GM12878 (cell line): Measurements from ENCODE around the gene DDR1. TPM values are rescaled to one million over a fixed set of nuclear protein-coding genes. Genes with fewer than 3 reads are reported as not detected.

Experiments
- ATAC-seq: fragments of 200-7000 bp; cut with Tn5 transposase; 3 replicates; pipeline ENCODE4 v1.9.1; 2020; ENCODE audit warnings: mild to moderate bottlenecking, moderate library complexity
- BruUV-seq: library from RNA; stranded (reverse); fragments of 400-500 nt; replicated peaks from 2 replicates; lab custom pipeline; 2021; lab: Mats Ljungman, UMichigan
- CTCF ChIA-PET: fragments of 300-600 bp; sonication (Branson Sonifier 250); formaldehyde crosslinking; extraction: SDS; loops from one replicate; lab custom pipeline; 2021; ENCODE audit warnings: inconsistent platforms; lab: Yijun Ruan, JAX
- POLR2A ChIA-PET: fragments of 350-600 bp; formaldehyde crosslinking; extraction: SDS; loops from one replicate; lab custom pipeline; 2021; ENCODE audit warnings: inconsistent platforms; lab: Charles Lee
- RAD21 ChIA-PET: fragments of 300-600 bp; sonication (Branson Sonifier 250); formaldehyde crosslinking; loops from one replicate; lab custom pipeline; 2023; ENCODE audit warnings: antibody characterized with exemption; ENCODE audit not compliant: unreplicated experiment; lab: Charles Lee
- SMC1A ChIA-PET: fragments of 300-600 bp; sonication (Branson Sonifier 250); formaldehyde crosslinking; loops from one replicate; lab custom pipeline; 2023; ENCODE audit not compliant: unreplicated experiment, uncharacterized antibody; lab: Charles Lee
- DNase-seq: peaks from one replicate; pipeline ENCODE4 v3.0.0-alpha.2; 2011; ENCODE audit warnings: low read depth, low spot score
- FAIRE-seq: peaks from 3 replicates; lab custom pipeline; 2011; peaks lifted over from hg19 to GRCh38; lab: Jason Lieb, UNC
- H2AFZ ChIP-seq: 2 replicates; pipeline ENCODE4 v1.6.0; 2011; ENCODE audit warnings: low read depth, low read length, control low read depth; ENCODE audit not compliant: control insufficient read depth
- H3K27ac ChIP-seq: 2 replicates; pipeline ENCODE4 v1.5.1; 2011; ENCODE audit warnings: control low read depth; ENCODE audit not compliant: control insufficient read depth, insufficient read depth
- H3K27me3 ChIP-seq, 2 experiments: replicated peaks in 1 of 2; 2 replicates each; pipeline versions ENCODE4 v1.6.0 to v1.6.1; 2011; ENCODE audit warnings: low read length in 1 of 2; ENCODE audit not compliant: control insufficient read depth in 2 of 2, insufficient read depth in 2 of 2
- H3K36me3 ChIP-seq, 2 experiments: 2 replicates each; pipeline ENCODE4 v1.5.1; 2011; ENCODE audit warnings: low read length in 1 of 2; ENCODE audit not compliant: control insufficient read depth in 2 of 2, insufficient read depth in 2 of 2
- H3K4me1 ChIP-seq: 2 replicates; pipeline ENCODE4 v1.6.1; 2011; ENCODE audit warnings: mild to moderate bottlenecking, low read length, moderate library complexity, mixed read lengths; ENCODE audit not compliant: control insufficient read depth, insufficient read depth
- H3K4me2 ChIP-seq: 2 replicates; pipeline ENCODE4 v1.6.0; 2011; ENCODE audit warnings: control low read depth; ENCODE audit not compliant: control insufficient read depth, insufficient read depth
- H3K4me3 ChIP-seq: fragments of 200-600 bp; sonication (generic); 2 replicates; pipeline ENCODE4 v1.5.1; 2016
- H3K79me2 ChIP-seq: 2 replicates; pipeline ENCODE4 v1.6.0; 2011; ENCODE audit warnings: low read length; ENCODE audit not compliant: control insufficient read depth, insufficient read depth
- H3K9ac ChIP-seq: 2 replicates; pipeline ENCODE4 v1.8.0; 2011; ENCODE audit warnings: low read length, control low read depth, mixed read lengths; ENCODE audit not compliant: control insufficient read depth, insufficient read depth
- H3K9me3 ChIP-seq: replicated peaks from 3 replicates; pipeline ENCODE4 v1.5.1; 2011; ENCODE audit warnings: mild to moderate bottlenecking, low read length; ENCODE audit not compliant: control insufficient read depth, insufficient read depth
- H4K20me1 ChIP-seq: 2 replicates; pipeline ENCODE4 v1.6.0; 2011; ENCODE audit not compliant: control insufficient read depth, insufficient read depth
- MTA3 ChIP-seq: IDR thresholded peaks from 2 replicates; pipeline ENCODE4 v1.6.1; 2012; ENCODE audit warnings: low read length, inconsistent platforms, borderline replicate concordance
- ZBTB11 ChIP-seq: fragments of 450-650 bp; formaldehyde crosslinking; IDR thresholded peaks from 2 replicates; pipeline ENCODE4 v1.5.0; 2022; ENCODE audit warnings: mild to moderate bottlenecking, missing genetic modification characterization
- WGBS: methylation state at CpG from one replicate; pipeline ENCODE4 v1.1.6; 2016; ENCODE audit warnings: low lambda C conversion rate; ENCODE audit not compliant: insufficient replicate concordance, insufficient coverage; ENCODE audit errors: missing lambda C conversion rate; 5-methylcytosine and 5-hydroxymethylcytosine counted together
- in situ Hi-C: fragments of 300-500 bp; cut with MboI; formaldehyde crosslinking; loops from 9 replicates; pipeline ENCODE4 v1.14.3; 2018; ENCODE audit warnings: mixed read lengths
- intact Hi-C: fragments of 100-400 bp; cut with micrococcal nuclease; formaldehyde crosslinking; loops from one replicate; pipeline ENCODE4 v1.14.2; 2022; ENCODE audit not compliant: unreplicated experiment
- polyA plus RNA-seq, 11 experiments: library from polyadenylated mRNA; depleted of rRNA in 4 of 11; unstranded in 6 of 11; stranded (reverse) in 5 of 11; fragments of >200 nt; fragmentation: Nextera tagmentation in 4 of 11; fragmentation: Illumina TruSeq in 1 of 11; extraction: Ambion mirVana in 4 of 11; extraction: Trizol in 1 of 11; gene quantifications; 1 replicate in 1 of 11; 2 replicates in 10 of 11; pipeline versions ENCODE4 v1.2.1 to v1.2.3, GENCODE V29; 2011 to 2016; ENCODE audit warnings: inconsistent platforms in 2 of 11, missing spikeins in 2 of 11, low read depth in 1 of 11
- total RNA-seq, 4 experiments: library from RNA; depleted of rRNA in 3 of 4; stranded (reverse); fragments of >200 nt in 3 of 4; fragmentation: Illumina TruSeq in 1 of 4; extraction: Trizol in 1 of 4; gene quantifications; 2 replicates each; pipeline versions ENCODE4 v1.2.1 to v1.2.3, GENCODE V29; 2013 to 2021

Gene DDR1
- total and polyA plus RNA-seq, 10 of the 15 experiments (the other 5 are each of a cell fraction or from before 2014, with no cell fraction given) = 1.1 to 39.0 (median 11.9) TPM

GRCh38 chr6:30914854-30915590 lies 30.7 kb downstream of the DDR1 start:
- H3K79me2 ChIP-seq = peaks cover 9% of the 10 kb centered on the region
- peak overlapping the region; percentile 86 for H3K9ac ChIP-seq
- WGBS = 29% methylated on average over 17 of the region's 17 CpGs
- H3K4me1 ChIP-seq = peaks cover 3% of the 10 kb centered on the region; the same call in 1 of the 2 replicates
- H4K20me1 ChIP-seq = no peaks in the 10 kb centered on the region
- TSS peak; percentile 66 for BruUV-seq
- POLR2A ChIA-PET = interaction anchor here (0.6 to 4.4 kb wide), 7 partner anchors 12 to 178 kb away, joined by 3 to 50 read pairs (median 5); partner anchors contain the start of gene DDR1
- intact Hi-C loops = loop anchor here (1.0 to 5.0 kb wide), 4 partner anchors 87 to 167 kb away; no protein-coding TSS in a partner anchor
- RAD21 ChIA-PET = interaction anchor here (0.8 to 4.6 kb wide), 19 partner anchors 14 to 176 kb away, joined by 3 to 138 read pairs (median 9); partner anchors contain the start of gene DDR1
- FAIRE-seq (peak; percentile 71), ATAC-seq (peak; percentile 4; the same call in 2 of the 3 replicates), DNase-seq (no peak)
- peak overlapping the region; percentile 87 for H3K27ac ChIP-seq
- SMC1A ChIA-PET = interaction anchor here (0.8 to 7.9 kb wide), 25 partner anchors 12 to 462 kb away, joined by 3 to 141 read pairs (median 5); partner anchors contain the start of gene DDR1
- H3K27me3 ChIP-seq = no peaks in the 10 kb centered on the region
- TF ChIP-seq ZBTB11 (CRISPR knock-in tag) (no peak), MTA3 (peak; percentile 10; the same call in 1 of the 2 replicates)
- H3K36me3 ChIP-seq = peaks cover 7 to 9% of the 10 kb centered on the region in 2 experiments; a peak in 3 of 4 replicates
- H2AFZ ChIP-seq = peak overlapping the region; percentile 80
- peak overlapping the region; percentile 91 for H3K4me3 ChIP-seq
- H3K4me2 ChIP-seq = peak overlapping the region; percentile 99
- H3K9me3 ChIP-seq = no peaks in the 10 kb centered on the region
- in situ Hi-C loops = loop anchor here (5.0 kb wide), 1 partner anchor 162 kb away; no protein-coding TSS in a partner anchor
- CTCF ChIA-PET = interaction anchor here (0.7 to 9.3 kb wide), 32 partner anchors 11 to 656 kb away, joined by 3 to 122 read pairs (median 6); partner anchors contain the start of gene DDR1
